HG02678 (cell line): ENCODE data around the gene ATP6V1G1.
A peak's percentile ranks its signal among the peaks of the same experiment; 100 is the strongest.

Experiments used
- ATAC-seq: cut with Tn5 transposase; IDR thresholded peaks from one replicate; pipeline ENCODE4 v1.9.1; 2021; ENCODE audit warnings: mild to moderate bottlenecking, moderate library complexity; ENCODE audit not compliant: unreplicated experiment

Gene ATP6V1G1

GRCh38 chr9:114587345-114588202 lies at the start of gene ATP6V1G1:
TSS of gene ATP6V1G1 (plus strand) at chr9:114587769. CDS start at chr9:114587839, 70 bp downstream.
- peak; percentile 94 for ATAC-seq

- ATAC-seq, result no peak
These were observed 49.3 kb upstream of the ATP6V1G1 start for GRCh38 chr9:114538241-114538640.

- ATAC-seq, result no peak
These were observed 47.7 kb upstream of the ATP6V1G1 start for GRCh38 chr9:114539701-114540380.

- ATAC-seq, result no peak
These were observed 42.5 kb upstream of the ATP6V1G1 start for GRCh38 chr9:114545055-114545454.

GRCh38 chr9:114546851-114547250 lies 40.7 kb upstream of the ATP6V1G1 start:
- ATAC-seq, result no peak

- no peak for ATAC-seq
These were observed 37.8 kb upstream of the ATP6V1G1 start for GRCh38 chr9:114549697-114550330.

- ATAC-seq, result no peak
These were observed 35.6 kb upstream of the ATP6V1G1 start for GRCh38 chr9:114551750-114552685.

- no peak for ATAC-seq
These were observed 34.9 kb upstream of the ATP6V1G1 start for GRCh38 chr9:114552706-114553105.

- ATAC-seq, result no peak
These were observed 34.4 kb upstream of the ATP6V1G1 start for GRCh38 chr9:114553202-114553601.

GRCh38 chr9:114555696-114556095 lies 31.9 kb upstream of the ATP6V1G1 start:
- no peak for ATAC-seq

- ATAC-seq, result no peak
These were observed 29.4 kb upstream of the ATP6V1G1 start for GRCh38 chr9:114558027-114558675.

- ATAC-seq, result no peak
These were observed 27.6 kb upstream of the ATP6V1G1 start for GRCh38 chr9:114559830-114560513.

GRCh38 chr9:114560956-114561355 lies 26.6 kb upstream of the ATP6V1G1 start:
- no peak for ATAC-seq

GRCh38 chr9:114561771-114562170 lies 25.8 kb upstream of the ATP6V1G1 start:
- ATAC-seq, result no peak

GRCh38 chr9:114565204-114565603 lies 22.4 kb upstream of the ATP6V1G1 start:
- ATAC-seq, result no peak

GRCh38 chr9:114570742-114571141 lies 16.8 kb upstream of the ATP6V1G1 start:
- ATAC-seq, result no peak

GRCh38 chr9:114571391-114571790 lies 16.2 kb upstream of the ATP6V1G1 start:
- ATAC-seq, result no peak

- no peak for ATAC-seq
These were observed 15.4 kb upstream of the ATP6V1G1 start for GRCh38 chr9:114572199-114572598.

GRCh38 chr9:114574438-114574837 lies 13.1 kb upstream of the ATP6V1G1 start:
- no peak for ATAC-seq
